Prostate gland (tissue), 2 donors: ENCODE measurements around the gene BNIP3. TPM values are rescaled to one million over a fixed set of nuclear protein-coding genes. Genes with fewer than 3 reads are reported as not detected.
"Not testable (repeated sequence)": the region's sequence is repeated elsewhere in the genome, so short reads cannot be mapped to it uniquely, and the experiment has no call there.

Source experiments
- DNase-seq: peaks from one replicate; pipeline ENCODE4 v3.0.0-alpha.2; 2019; ENCODE audit warnings: low spot score
- H3K27ac ChIP-seq, 2 donors: fragments of 200-600 bp; sonication (generic); 2 replicates each; pipeline ENCODE4 v1.5.1; 2017 to 2019
- H3K27me3 ChIP-seq: fragments of 200-600 bp; sonication (generic); replicated peaks from 2 replicates; pipeline ENCODE4 v1.5.1; 2019; ENCODE audit not compliant: insufficient read depth
- H3K36me3 ChIP-seq, 2 donors: fragments of 200-600 bp; sonication (generic); 1 replicate in 1 of 2; 2 replicates in 1 of 2; pipeline versions ENCODE4 v1.5.1 to v1.8.1; 2017 to 2019
- H3K4me1 ChIP-seq: fragments of 200-600 bp; sonication (generic); replicated peaks from 2 replicates; pipeline ENCODE4 v1.5.1; 2019
- H3K4me3 ChIP-seq, 2 donors: fragments of 200-600 bp; sonication (generic); 2 replicates each; pipeline ENCODE4 v1.5.1; 2017 to 2019
- H3K9me3 ChIP-seq: fragments of 200-600 bp; sonication (generic); 2 replicates; pipeline ENCODE4 v1.5.1; 2017
- POLR2A ChIP-seq: fragments of 450-650 bp; IDR thresholded peaks from one replicate; pipeline ENCODE4 v1.6.1; 2016; ENCODE audit warnings: antibody characterized with exemption, mild to moderate bottlenecking
- POLR2AphosphoS5 ChIP-seq: sonication (generic); formaldehyde crosslinking; IDR thresholded peaks from one replicate; pipeline ENCODE4 v1.6.1; 2017; ENCODE audit warnings: antibody characterized with exemption
- WGBS: methylation state at CpG from one replicate; pipeline ENCODE4 v1.1.5; 2018; 5-methylcytosine and 5-hydroxymethylcytosine counted together
- intact Hi-C: fragments of 100-400 bp; cut with DNase I; formaldehyde crosslinking; loops from one replicate; pipeline ENCODE4 v1.14.2; 2022
- total RNA-seq, 2 donors: library from RNA; depleted of rRNA; stranded (reverse); fragments of >200 nt; gene quantifications; one replicate each; pipeline ENCODE4 v1.1.0, GENCODE V29; 2016
- TF ChIP-seq, protein P1 (sequence below), 4 experiments: fragments of 200-600 bp in 2 of 4; fragments of 450-650 bp in 2 of 4; sonication (generic) in 2 of 4; IDR thresholded peaks; 1 replicate in 3 of 4; 2 replicates in 1 of 4; pipeline ENCODE4 v1.5.1; 2016 to 2019; ENCODE audit warnings: antibody characterized with exemption in 4 of 4, mild to moderate bottlenecking in 2 of 4, moderate library complexity in 2 of 4

BNIP3 gene
- total RNA-seq, 2 donors from 2014 or later = 148 to 325 TPM

- no peak for DNase-seq
- H3K4me3 ChIP-seq = no peak overlapping the region
- H3K27me3 ChIP-seq = no peaks in the 10 kb centered on the region
- H3K4me1 ChIP-seq = no peaks in the 10 kb centered on the region
- TF ChIP-seq, protein P1, sequence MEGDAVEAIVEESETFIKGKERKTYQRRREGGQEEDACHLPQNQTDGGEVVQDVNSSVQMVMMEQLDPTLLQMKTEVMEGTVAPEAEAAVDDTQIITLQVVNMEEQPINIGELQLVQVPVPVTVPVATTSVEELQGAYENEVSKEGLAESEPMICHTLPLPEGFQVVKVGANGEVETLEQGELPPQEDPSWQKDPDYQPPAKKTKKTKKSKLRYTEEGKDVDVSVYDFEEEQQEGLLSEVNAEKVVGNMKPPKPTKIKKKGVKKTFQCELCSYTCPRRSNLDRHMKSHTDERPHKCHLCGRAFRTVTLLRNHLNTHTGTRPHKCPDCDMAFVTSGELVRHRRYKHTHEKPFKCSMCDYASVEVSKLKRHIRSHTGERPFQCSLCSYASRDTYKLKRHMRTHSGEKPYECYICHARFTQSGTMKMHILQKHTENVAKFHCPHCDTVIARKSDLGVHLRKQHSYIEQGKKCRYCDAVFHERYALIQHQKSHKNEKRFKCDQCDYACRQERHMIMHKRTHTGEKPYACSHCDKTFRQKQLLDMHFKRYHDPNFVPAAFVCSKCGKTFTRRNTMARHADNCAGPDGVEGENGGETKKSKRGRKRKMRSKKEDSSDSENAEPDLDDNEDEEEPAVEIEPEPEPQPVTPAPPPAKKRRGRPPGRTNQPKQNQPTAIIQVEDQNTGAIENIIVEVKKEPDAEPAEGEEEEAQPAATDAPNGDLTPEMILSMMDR (IDR thresholded peaks at IDR 0.05) = no peak
- TF ChIP-seq POLR2A (no peak), POLR2AphosphoS5 (no peak)
- peak overlapping the region in 1 of 2 donors; percentile 10 for H3K27ac ChIP-seq
- 90% methylated on average over 5 of the region's 5 CpGs for WGBS
- H3K36me3 ChIP-seq = no peaks in the 10 kb centered on the region
- intact Hi-C loops = no loop called here
- H3K9me3 ChIP-seq = no peaks in the 10 kb centered on the region
Measured at GRCh38 chr10:131920693-131921092, 61.0 kb downstream of the BNIP3 start.

GRCh38 chr10:131920151-131920550 is 61.6 kb downstream of the BNIP3 start:
- Histone ChIP-seq H3K9me3 (no peaks in the 10 kb centered on the region), H3K27me3 (no peaks in the 10 kb centered on the region), H3K4me1 (no peaks in the 10 kb centered on the region), H3K27ac (no peak overlapping the region), H3K36me3 (no peaks in the 10 kb centered on the region), H3K4me3 (no peak overlapping the region)
- TF ChIP-seq, protein P1 (IDR thresholded peaks at IDR 0.05) = no peak
- TF ChIP-seq POLR2A = no peak
- no peak for TF ChIP-seq POLR2AphosphoS5
- intact Hi-C loops = no loop called here
- 94% methylated on average over 11 of the region's 11 CpGs for WGBS
- no peak for DNase-seq

DNA sequence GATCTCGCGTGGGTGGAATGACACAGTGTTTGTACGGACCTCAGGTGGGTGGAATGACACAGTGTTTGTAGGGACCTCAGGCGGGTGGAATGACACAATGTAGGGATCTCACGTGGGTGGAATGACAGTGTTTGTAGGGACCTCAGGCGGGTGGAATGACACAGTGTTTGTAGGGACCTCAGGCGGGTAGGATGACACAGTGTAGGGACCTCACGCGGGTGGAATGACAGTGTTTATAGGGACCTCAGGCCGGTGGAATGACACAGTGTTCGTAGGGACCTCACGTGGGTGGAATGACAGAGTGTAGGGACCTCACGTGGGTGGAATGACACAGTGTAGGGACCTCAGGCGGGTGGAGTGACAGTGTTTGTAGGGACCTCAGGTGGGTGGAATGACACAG is 62.3 kb downstream of the BNIP3 start:
- H3K9me3 ChIP-seq, H3K27ac ChIP-seq, H3K4me1 ChIP-seq, intact Hi-C loops, H3K27me3 ChIP-seq, H3K36me3 ChIP-seq, DNase-seq, H3K4me3 ChIP-seq: not testable (repeated sequence)
- 92% methylated on average over 14 of the region's 14 CpGs for WGBS

Other genes starting within 250 kb of the BNIP3 start
- 10 to 100 TPM; 37.0 to 55.2 TPM for gene PPP2R2D, start 80.9 kb downstream of the BNIP3 start, total RNA-seq
- gene JAKMIP3, start 84.0 kb upstream of the BNIP3 start, total RNA-seq = 1 to 10 TPM; 2.6 to 3.4 TPM
- gene DPYSL4, start 205.0 kb upstream of the BNIP3 start, total RNA-seq = 10 to 100 TPM in 1 of 2 donors, 1 to 10 TPM in 1; 4.1 to 22.6 TPM